ENCODE data around the gene ELOA2.

DNA sequence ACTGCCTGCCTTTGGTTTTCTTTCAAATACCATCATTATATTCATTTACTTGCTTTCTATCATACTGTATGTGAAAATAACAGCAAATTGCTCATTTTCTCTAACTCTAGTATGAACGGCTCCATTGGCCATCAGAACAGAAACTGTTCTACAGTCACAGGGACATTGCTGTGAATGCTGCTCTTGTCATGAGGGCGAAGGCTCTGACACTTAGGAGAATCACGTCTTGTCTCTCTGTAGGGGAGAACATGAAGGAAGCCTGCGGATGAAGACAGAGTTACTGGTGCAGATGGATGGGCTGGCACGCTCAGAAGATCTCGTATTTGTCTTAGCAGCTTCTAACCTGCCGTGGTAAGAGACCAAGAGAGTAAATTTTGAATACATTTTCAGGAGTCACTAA, 41.7 kb upstream of the ELOA2 start:
- TF ChIP-seq, protein P1, sequence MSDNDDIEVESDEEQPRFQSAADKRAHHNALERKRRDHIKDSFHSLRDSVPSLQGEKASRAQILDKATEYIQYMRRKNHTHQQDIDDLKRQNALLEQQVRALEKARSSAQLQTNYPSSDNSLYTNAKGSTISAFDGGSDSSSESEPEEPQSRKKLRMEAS (IDR thresholded peaks at IDR 0.05; ENCODE audit: insufficient read depth, insufficient read length), result no peak
- TF ChIP-seq, protein P2, sequence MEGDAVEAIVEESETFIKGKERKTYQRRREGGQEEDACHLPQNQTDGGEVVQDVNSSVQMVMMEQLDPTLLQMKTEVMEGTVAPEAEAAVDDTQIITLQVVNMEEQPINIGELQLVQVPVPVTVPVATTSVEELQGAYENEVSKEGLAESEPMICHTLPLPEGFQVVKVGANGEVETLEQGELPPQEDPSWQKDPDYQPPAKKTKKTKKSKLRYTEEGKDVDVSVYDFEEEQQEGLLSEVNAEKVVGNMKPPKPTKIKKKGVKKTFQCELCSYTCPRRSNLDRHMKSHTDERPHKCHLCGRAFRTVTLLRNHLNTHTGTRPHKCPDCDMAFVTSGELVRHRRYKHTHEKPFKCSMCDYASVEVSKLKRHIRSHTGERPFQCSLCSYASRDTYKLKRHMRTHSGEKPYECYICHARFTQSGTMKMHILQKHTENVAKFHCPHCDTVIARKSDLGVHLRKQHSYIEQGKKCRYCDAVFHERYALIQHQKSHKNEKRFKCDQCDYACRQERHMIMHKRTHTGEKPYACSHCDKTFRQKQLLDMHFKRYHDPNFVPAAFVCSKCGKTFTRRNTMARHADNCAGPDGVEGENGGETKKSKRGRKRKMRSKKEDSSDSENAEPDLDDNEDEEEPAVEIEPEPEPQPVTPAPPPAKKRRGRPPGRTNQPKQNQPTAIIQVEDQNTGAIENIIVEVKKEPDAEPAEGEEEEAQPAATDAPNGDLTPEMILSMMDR (IDR thresholded peaks at IDR 0.05; ENCODE audit: extremely low read depth in 1 of 2, insufficient read depth in 1 of 2, low read depth in 1 of 2, low read length in 2 of 2), result no peak
